HL-60/S4 treated with retinoic acid at 250 ng/mL for 4 days and 3 days (cell line): ENCODE results near the gene ATXN1.

Source experiments
- in situ Hi-C: fragments of 300-500 bp; cut with MboI; formaldehyde crosslinking; loops from 2 replicates; pipeline ENCODE4 v1.7.0; 2022; ENCODE audit warnings: low sequenced_read_pairs

The ATXN1 gene

GRCh38 chr6:16333580-16333979 lies 427.7 kb downstream of the ATXN1 start:
- in situ Hi-C loops, result loop anchor here (25.0 kb wide), 2 partner anchors 429 to 629 kb away; partner anchors contain the start of gene ATXN1

- in situ Hi-C loops, result loop anchor here (25.0 kb wide), 2 partner anchors 430 to 630 kb away; partner anchors contain the start of gene ATXN1
These were observed 429.1 kb downstream of the ATXN1 start for GRCh38 chr6:16332175-16332542.

GRCh38 chr6:16331384-16332174 lies 429.7 kb downstream of the ATXN1 start:
- in situ Hi-C loops, result loop anchor here (25.0 kb wide), 2 partner anchors 431 to 631 kb away; partner anchors contain the start of gene ATXN1

GRCh38 chr6:16329233-16329632 lies 432.0 kb downstream of the ATXN1 start:
- in situ Hi-C loops, result loop anchor here (25.0 kb wide), 2 partner anchors 433 to 633 kb away; partner anchors contain the start of gene ATXN1

- in situ Hi-C loops, result loop anchor here (25.0 kb wide), 2 partner anchors 434 to 634 kb away; partner anchors contain the start of gene ATXN1
These were observed 433.4 kb downstream of the ATXN1 start for GRCh38 chr6:16327777-16328325.

- in situ Hi-C loops, result loop anchor here (25.0 kb wide), 2 partner anchors 435 to 635 kb away; partner anchors contain the start of gene ATXN1
These were observed 434.1 kb downstream of the ATXN1 start for GRCh38 chr6:16326971-16327776.

GRCh38 chr6:16326531-16326930 lies 434.7 kb downstream of the ATXN1 start:
- in situ Hi-C loops, result loop anchor here (25.0 kb wide), 2 partner anchors 436 to 636 kb away; partner anchors contain the start of gene ATXN1

- in situ Hi-C loops, result loop anchor here (25.0 kb wide), 2 partner anchors 438 to 638 kb away; partner anchors contain the start of gene ATXN1
These were observed 436.5 kb downstream of the ATXN1 start for GRCh38 chr6:16324606-16325225.

GRCh38 chr6:16324184-16324583 lies 437.1 kb downstream of the ATXN1 start:
- in situ Hi-C loops, result no loop called here

- in situ Hi-C loops, result no loop called here
These were observed 438.5 kb downstream of the ATXN1 start for GRCh38 chr6:16322666-16323312.

- in situ Hi-C loops, result no loop called here
These were observed 439.4 kb downstream of the ATXN1 start for GRCh38 chr6:16321826-16322225.

- in situ Hi-C loops, result no loop called here
These were observed 439.9 kb downstream of the ATXN1 start for GRCh38 chr6:16321341-16321710.

GRCh38 chr6:16320533-16321340 lies 440.5 kb downstream of the ATXN1 start:
- in situ Hi-C loops, result no loop called here

GRCh38 chr6:16319813-16320532 lies 441.3 kb downstream of the ATXN1 start:
- in situ Hi-C loops, result no loop called here

GRCh38 chr6:16318953-16319720 lies 442.1 kb downstream of the ATXN1 start:
- in situ Hi-C loops, result no loop called here

- in situ Hi-C loops, result no loop called here
These were observed 442.7 kb downstream of the ATXN1 start for GRCh38 chr6:16318538-16318937.

GRCh38 chr6:16316741-16317251 lies 444.5 kb downstream of the ATXN1 start:
- in situ Hi-C loops, result no loop called here

GRCh38 chr6:16314296-16314695 lies 447.0 kb downstream of the ATXN1 start:
- in situ Hi-C loops, result no loop called here
